NCI-H345 treated with DMSO at 0.1 percent for 48 hours (cell line): ENCODE results near the gene NSD2.
A peak's percentile ranks its signal among the peaks of the same experiment; 100 is the strongest.
"Not testable (repeated sequence)": the region's sequence is repeated elsewhere in the genome, so short reads cannot be mapped to it uniquely, and the experiment has no call there.

Experiments
- DNase-seq: peaks from one replicate; lab custom pipeline; 2025; ENCODE audit not compliant: unreplicated experiment; lab: John Stamatoyannopoulos, UW

NSD2 gene

DNA sequence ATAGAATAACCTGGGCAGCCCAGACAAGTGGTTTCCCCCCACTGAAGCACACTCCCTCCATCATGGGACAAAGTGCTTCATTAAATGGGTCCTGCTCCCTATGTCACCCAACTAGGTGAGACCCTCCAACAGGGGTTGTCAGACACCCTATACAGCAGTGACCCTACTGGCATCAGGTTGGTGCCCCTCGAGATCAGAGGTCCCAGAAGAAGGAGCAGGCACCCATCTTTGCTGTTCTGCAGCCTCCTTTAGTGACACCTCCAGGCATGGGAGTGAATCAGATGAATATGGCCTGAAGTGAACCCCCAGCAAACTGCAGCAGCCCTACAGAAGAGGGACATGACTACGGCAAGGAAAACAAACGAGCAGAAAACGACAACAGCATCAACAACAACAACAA is 126.5 kb downstream of the NSD2 start:
- no peak for DNase-seq

DNA sequence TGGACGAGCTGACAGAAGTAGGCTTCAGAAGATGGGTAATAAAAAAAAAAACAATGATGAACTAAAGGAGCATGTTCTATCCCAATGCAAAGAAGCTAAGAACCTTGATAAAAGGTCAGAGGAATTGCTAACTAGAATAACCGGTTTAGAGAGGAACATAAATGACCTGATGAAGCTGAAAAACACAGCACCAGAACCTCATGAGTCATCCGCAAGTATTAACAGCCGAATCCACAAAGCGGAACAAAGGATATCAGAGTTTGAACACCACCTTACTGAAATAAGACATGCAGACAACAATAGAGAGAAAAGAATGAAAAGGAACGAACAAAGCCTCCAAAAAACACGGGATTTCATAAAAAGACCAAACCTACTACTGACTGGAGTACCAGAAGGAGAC is 127.1 kb downstream of the NSD2 start:
- DNase-seq = no peak

- not testable (repeated sequence) for DNase-seq
Observed at GRCh38 chr4:1999308-1999707, 128.1 kb downstream of the NSD2 start.

DNA sequence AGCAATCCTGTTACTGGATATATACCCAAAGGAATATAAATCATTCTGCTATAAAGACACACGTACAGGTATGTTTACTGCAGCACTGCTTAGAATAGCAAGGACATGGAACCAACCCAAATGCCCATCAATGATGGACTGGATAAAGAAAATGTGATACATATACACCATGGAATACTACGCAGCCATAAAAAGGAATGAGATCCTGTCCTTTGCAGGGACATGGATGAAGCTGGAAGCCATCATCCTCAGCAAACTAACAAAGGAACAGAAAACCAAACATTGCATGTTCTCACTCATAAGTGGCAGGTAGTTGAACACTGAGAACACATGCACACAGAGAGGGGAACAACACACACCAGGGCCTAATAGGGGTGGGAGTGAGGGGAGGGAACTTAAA is 132.2 kb downstream of the NSD2 start:
- not testable (repeated sequence) for DNase-seq

GRCh38 chr4:2006367-2006766 is 135.2 kb downstream of the NSD2 start:
- no peak for DNase-seq

DNA sequence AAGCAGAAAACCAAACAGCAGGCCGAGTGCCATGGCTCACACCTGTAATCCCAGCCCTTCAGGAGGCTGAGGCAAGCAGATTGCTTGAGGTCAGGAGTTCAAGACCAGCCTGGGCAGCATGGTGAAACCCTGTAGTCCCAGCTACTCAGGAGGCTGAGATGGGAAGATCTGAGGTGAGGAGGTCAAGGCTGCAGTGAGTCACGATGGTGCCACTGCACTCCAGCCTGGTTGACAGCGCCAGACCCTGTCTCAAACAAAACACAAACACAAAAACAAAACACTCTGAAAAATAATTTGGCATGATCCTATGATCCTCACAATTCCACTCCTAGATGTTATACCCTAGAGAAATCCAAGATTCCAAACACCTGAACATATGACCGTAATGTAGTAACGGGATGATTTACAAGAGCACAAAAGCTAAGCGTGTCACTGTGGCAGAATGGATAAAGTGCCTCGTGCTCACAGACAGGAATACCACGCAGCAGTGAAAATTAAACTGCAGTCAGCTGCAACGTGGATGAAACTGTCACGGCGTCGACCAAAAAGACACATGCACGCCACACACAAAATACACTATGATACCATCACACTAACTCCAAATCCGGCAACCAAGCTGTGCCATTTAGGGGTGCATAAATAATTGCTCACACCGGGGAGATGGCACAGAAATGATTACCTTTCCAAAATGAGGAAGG is 135.9 kb downstream of the NSD2 start:
- no peak for DNase-seq

GRCh38 chr4:2007804-2008670 is 136.8 kb downstream of the NSD2 start:
- DNase-seq = no peak

DNA sequence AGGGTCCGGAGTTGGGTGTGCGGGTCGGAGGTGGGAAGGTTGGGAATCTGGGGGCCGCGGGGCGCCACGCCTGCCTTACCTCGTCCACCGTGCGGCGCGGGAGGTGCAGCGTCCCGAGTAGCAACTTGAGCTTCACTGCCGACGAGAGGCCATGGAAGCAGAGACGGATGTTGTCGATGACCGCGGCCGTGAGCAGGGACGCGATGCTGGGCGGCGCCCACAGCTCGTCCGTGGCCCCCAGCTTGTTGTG is 137.4 kb downstream of the NSD2 start:
- no peak for DNase-seq

DNA sequence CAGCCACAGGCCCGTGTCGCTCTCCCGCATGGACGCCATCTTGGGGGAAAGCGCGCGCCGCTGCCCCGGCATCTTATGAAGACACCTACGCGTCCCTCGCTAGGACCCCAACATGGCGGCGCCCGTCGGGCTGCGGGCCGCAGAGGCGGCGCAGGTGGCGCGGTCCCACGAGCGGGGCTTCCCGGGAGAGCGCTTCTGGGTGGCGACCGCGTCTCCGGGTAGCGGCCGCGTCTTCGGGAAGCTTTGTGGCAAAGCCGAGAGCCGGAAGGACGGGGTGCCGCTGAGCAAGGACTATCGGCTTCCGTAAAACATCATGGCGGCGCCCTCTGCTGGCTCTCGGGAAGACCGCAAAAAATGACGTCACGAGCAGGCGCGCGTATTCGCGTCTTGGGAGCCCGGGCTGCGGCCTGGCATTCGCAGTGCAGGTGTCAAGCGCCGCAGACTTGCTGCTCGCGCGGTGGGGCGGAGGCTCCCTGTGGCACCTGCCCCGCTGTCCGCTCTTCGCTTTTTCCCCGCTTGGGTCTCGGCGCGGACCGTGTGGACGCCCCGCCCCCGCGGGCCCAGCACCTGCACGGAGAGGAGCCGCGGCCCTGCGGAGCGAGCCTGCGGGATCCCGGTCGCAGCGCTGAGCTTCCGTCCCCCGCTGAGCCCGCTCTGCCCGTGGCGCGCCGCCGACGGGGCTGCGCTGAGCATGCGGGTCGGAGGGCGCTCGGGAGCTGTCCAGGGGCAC is 137.9 kb downstream of the NSD2 start, which contains the start of gene NELFA:
Gene NELFA (minus strand): TSS at position 54 of the 730 bp plus-strand sequence. CDS start 15 bp downstream, at position 39.
- DNase-seq = peak; percentile 82

DNA sequence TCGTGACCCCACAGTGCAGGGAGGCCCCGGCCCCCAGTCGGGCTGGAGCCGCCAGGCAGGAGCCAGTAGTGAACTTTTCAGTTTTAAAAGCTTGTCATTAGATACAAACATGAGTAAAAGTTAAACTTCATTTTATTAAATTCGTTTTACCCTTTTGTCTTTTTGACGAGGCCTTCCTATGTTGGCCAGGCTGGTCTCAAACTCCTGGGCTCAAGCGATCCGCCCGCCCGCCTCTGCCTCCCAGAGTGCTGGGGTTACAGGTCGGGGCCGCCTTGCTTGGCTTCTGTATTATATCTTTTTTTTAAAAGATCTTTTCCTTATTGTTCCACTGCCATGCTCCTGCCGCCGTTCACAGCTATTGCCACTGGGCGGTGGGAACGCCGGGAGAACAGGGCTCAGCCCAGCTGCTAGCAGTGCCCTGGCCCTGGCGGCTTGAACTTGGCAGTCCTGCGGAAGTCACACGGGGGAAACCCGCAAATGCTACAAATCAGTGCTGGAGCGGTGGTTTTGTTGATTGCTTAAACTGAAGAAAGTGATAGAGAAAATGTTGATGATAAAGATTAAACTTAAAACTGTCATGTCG is 138.5 kb downstream of the NSD2 start:
- peak; percentile 49 for DNase-seq

- no peak for DNase-seq
Observed at GRCh38 chr4:2011583-2011982, 140.4 kb downstream of the NSD2 start.

- no peak for DNase-seq
Observed at GRCh38 chr4:2015008-2015407, 143.8 kb downstream of the NSD2 start.

- DNase-seq = not testable (repeated sequence)
Observed at GRCh38 chr4:2021358-2022018, 150.3 kb downstream of the NSD2 start.

- DNase-seq = no peak
Observed at GRCh38 chr4:2024683-2025082, 153.5 kb downstream of the NSD2 start.

DNA sequence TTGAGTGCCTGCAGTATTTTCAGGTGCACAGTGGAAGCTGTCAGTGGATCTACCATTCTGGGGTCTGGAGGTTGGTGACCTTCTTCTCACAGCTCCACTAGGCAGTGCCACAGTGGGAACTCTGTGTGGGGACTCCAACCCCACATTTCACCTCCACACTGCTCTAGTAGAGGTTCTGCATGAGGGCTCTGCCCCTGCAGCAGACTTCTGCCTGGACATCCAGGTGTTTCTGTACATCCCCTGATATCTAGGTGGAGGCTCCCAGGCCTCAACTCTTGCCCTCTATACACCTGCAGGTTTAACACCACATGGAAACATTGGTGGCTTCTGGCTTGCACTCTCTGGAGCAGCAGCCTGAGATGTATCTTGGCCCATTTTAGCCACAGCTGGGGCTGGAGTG is 154.6 kb downstream of the NSD2 start:
- DNase-seq = no peak

DNA sequence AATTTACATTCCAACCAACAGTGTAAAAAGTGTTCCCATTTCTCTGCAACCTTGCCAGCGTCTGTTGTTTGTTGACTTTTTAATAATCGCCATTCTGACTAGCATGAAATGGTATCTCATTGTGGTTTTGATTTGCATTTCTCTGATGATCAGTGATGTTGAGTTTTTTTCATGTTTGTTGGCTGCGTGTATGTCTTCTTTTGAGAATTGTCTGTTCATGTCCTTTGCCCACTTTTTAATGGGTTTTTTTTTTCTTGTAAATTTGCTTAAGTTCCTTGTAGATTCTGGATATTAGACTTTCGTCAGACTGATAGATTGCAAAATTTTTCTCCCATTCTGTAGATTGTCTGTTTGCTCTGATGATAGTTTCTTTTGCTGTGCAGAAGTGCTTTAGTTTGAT is 155.9 kb downstream of the NSD2 start:
- DNase-seq = not testable (repeated sequence)

GRCh38 chr4:2031161-2031560 is 160.0 kb downstream of the NSD2 start:
- DNase-seq = not testable (repeated sequence)
